Coronary artery (tissue), 2 donors: ENCODE measurements around the gene TSC1.

Experiments
- DNase-seq: peaks from one replicate; pipeline ENCODE4 v3.0.0-alpha.2; 2017; ENCODE audit warnings: low spot score
- H3K27ac ChIP-seq, 2 donors: fragments of 200-600 bp; sonication (generic); one replicate each; pipeline ENCODE4 v1.5.1; 2016 to 2019
- H3K4me3 ChIP-seq: fragments of 200-600 bp; sonication (generic); 2 replicates; pipeline ENCODE4 v1.5.1; 2016; ENCODE audit warnings: mild to moderate bottlenecking, moderate library complexity
- CTCF ChIP-seq: fragments of 200-600 bp; sonication (generic); IDR thresholded peaks from one replicate; pipeline ENCODE4 v1.5.1; 2019; ENCODE audit warnings: antibody characterized with exemption

TSC1 gene

GRCh38 chr9:132957805-132958204 lies 13.4 kb upstream of the TSC1 start:
- no peak for TF ChIP-seq CTCF
- Histone ChIP-seq H3K27ac (no peak overlapping the region), H3K4me3 (no peak overlapping the region)
- no peak for DNase-seq

GRCh38 chr9:132955768-132956167 lies 11.4 kb upstream of the TSC1 start:
- no peak overlapping the region for H3K27ac ChIP-seq
- no peak for DNase-seq
- no peak overlapping the region for H3K4me3 ChIP-seq
- TF ChIP-seq CTCF: no peak

- Histone ChIP-seq H3K4me3 (no peak overlapping the region), H3K27ac (no peak overlapping the region)
- no peak for DNase-seq
- TF ChIP-seq CTCF: no peak
These were observed 10.7 kb upstream of the TSC1 start for GRCh38 chr9:132955123-132955522.

- H3K4me3 ChIP-seq: no peak overlapping the region
- no peak for TF ChIP-seq CTCF
- DNase-seq: no peak
- no peak overlapping the region for H3K27ac ChIP-seq
These were observed 5.3 kb upstream of the TSC1 start for GRCh38 chr9:132949709-132950108.

GRCh38 chr9:132948482-132949050 lies 4.2 kb upstream of the TSC1 start:
- no peak for DNase-seq
- Histone ChIP-seq H3K4me3 (no peak overlapping the region), H3K27ac (no peak overlapping the region)
- TF ChIP-seq CTCF: no peak

GRCh38 chr9:132947756-132948155 lies 3.3 kb upstream of the TSC1 start:
- Histone ChIP-seq H3K4me3 (no peak overlapping the region), H3K27ac (no peak overlapping the region)
- TF ChIP-seq CTCF: no peak

GRCh38 chr9:132946631-132947295 lies 2.3 kb upstream of the TSC1 start:
- no peak for TF ChIP-seq CTCF
- Histone ChIP-seq H3K4me3 (no peak overlapping the region), H3K27ac (no peak overlapping the region)
- DNase-seq: no peak

More at GRCh38 chr9:132947756-132948155, 3.3 kb upstream of the TSC1 start:
- DNase-seq: no peak
